NT2/D1 (cell line): ENCODE measurements around the gene EGFR.

Source experiments
- SUZ12 ChIP-seq: IDR thresholded peaks from 2 replicates; pipeline ENCODE4 v1.6.1; 2011; ENCODE audit not compliant: insufficient read length, insufficient read depth; ENCODE audit errors: extremely low read depth
- YY1 ChIP-seq: IDR thresholded peaks from 2 replicates; pipeline ENCODE4 v1.6.1; 2011; ENCODE audit not compliant: insufficient read length, insufficient read depth
- ZNF274 ChIP-seq: IDR thresholded peaks from 2 replicates; pipeline ENCODE4 v1.6.1; 2011; ENCODE audit warnings: mild to moderate bottlenecking, low read depth, low read length

DNA sequence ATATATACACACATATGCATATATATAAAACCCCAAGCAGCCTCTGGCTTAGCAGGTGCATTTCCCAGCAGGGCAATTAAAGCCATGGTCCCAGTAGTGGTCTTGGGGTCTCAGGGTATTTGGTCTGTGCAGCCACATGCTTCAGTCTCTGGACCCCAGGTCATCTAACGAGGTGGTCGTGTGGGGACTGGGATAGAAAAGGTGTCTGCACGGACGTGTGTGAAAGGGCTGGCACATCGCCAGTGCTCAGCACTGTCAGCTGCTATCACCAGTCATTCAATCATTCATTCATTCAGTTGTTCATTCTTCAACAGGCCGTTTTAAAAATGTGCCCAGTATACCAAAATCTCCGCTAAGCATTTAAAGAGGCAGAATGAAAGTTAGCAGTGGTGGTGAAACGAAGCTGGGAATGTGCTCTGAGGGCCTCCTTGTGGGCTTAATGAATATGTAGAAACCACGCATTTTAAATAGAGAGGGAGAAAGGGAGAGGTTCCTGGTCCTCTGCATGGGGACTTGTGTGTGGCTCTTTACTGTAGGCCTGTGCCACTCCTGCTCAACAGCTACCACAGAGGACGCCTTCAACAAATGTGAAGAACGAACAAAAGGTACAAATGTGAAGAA lies 170.4 kb downstream of the EGFR start:
- TF ChIP-seq YY1, result no peak
- no peak for TF ChIP-seq ZNF274
- no peak for TF ChIP-seq SUZ12
